NCI-H1694 (cell line): ENCODE results near the gene BCAS4.
A peak's percentile ranks its signal among the peaks of the same experiment; 100 is the strongest.
"Not testable (repeated sequence)": the region's sequence is repeated elsewhere in the genome, so short reads cannot be mapped to it uniquely, and the experiment has no call there.

Experiments used
- DNase-seq: peaks from one replicate; lab custom pipeline; 2025; lab: John Stamatoyannopoulos, UW

The BCAS4 gene, protein sequence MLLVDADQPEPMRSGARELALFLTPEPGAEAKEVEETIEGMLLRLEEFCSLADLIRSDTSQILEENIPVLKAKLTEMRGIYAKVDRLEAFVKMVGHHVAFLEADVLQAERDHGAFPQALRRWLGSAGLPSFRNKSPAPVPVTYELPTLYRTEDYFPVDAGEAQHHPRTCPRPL

DNA sequence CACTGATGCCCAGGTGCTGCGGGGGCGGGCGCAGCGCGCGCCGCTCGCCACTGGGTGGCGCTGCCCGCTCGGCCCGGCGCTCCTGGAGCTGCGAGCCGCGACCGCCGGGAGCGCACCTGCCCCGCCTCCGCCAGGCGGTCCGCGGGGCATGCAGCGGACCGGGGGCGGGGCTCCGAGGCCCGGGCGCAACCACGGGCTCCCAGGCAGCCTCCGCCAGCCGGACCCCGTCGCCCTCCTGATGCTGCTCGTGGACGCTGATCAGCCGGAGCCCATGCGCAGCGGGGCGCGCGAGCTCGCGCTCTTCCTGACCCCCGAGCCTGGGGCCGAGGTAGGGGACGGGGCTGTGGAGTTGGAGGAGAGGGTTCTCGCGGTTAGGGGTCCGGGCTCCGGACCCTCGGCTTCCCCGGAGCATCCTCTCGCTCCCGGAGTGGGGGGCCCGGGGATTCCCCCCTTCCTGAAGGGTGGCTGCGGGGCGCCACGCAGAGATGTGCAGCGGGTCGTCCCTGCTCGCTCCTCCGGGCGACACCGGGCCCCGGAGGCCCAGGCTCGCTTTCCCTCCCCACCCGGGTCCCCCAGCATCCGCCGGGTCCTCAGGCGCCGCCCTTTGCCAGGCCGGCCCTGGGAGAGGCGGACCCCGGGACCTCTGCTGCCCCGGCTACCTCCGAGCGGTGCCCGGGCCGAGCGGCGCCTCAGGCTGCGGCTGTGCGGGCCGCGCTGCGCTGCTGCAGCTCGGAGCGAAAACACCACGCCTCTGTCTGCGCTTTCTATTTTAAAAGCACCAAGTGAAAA is at the start of gene BCAS4:
Gene BCAS4, plus strand, starts transcription at position 216 of the 789 bp plus-strand sequence. Its CDS starts 23 bp downstream, at position 239.
- peak; percentile 10 for DNase-seq

DNA sequence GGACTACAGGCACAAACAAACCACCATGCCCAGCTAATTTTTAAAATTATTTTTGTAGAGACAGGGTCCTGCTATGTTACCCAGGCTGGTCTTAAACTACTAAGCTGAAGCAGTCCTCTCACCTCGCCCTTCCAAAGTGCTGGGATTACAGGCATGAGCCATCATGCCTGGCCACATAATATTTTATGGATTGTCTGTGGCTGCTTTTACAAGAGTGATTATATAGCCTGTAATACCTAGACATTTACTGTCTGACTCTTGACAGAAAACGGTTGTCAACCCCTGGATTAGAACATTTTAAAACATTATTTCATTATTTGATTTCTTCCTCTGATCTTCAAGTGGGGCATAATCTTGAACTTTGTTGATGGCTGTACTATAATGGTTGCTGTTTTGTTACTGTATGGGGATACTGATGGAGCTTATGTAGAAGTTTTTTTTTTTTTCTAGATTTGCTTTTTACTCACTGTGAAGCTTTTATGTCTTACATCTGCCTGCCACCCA is 49.2 kb upstream of the BCAS4 start:
- no peak for DNase-seq

DNA sequence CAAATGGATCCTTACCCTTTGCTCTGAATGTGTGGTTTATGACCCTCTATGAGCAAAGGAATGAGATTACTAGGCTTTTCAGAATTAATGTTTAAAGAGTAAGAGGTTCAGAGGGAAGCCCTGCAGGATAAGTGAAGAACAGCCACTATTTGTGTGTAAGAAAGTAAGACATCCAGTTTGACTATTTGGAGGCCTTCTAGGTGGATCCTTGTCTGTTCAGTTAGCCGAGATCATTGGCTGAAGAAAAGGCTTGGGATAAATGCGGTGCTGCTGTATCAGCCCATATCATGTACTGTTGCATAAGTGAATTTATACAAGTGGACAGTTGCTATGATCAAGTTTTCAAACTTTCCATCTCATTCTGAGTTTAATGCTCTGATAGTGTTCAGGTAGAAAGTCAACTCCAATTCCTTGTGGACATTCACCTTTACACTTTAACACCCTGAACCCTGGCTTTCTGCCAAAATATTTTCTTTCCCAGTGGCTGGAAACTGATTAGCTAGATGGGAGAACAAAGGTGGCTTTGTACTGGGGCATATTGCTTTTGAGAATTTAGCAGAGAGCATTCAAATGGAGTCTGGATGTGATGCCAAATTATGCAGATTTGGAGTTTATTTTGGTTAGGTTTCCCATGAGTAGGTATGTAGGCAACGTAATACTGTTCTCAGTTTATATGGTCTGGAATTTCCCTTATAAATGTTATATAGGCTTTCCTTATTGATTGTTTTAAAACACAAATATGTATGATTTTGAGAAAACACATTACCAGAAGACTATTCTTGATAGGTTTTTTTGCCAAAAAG is 48.5 kb upstream of the BCAS4 start:
- no peak for DNase-seq

DNA sequence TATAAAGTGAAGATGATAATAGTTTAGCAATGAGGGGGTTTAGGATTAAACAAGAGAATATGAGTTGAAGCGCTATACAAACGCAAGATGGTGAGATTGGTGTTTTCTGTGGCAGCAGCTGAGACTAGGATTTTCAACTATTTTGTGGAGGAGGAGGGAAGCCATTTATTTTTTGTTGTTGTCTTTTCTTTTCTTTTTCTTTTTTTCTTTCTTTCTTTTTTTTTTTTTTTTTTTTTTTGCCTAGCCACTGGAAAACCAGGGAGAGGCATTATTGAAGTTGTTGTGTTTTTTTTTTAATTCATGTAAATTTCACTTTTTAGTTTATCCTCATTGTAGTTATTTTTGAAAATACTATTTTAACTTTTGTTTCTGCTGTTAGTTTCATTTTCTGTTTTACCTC is 47.6 kb upstream of the BCAS4 start:
- no peak for DNase-seq

DNA sequence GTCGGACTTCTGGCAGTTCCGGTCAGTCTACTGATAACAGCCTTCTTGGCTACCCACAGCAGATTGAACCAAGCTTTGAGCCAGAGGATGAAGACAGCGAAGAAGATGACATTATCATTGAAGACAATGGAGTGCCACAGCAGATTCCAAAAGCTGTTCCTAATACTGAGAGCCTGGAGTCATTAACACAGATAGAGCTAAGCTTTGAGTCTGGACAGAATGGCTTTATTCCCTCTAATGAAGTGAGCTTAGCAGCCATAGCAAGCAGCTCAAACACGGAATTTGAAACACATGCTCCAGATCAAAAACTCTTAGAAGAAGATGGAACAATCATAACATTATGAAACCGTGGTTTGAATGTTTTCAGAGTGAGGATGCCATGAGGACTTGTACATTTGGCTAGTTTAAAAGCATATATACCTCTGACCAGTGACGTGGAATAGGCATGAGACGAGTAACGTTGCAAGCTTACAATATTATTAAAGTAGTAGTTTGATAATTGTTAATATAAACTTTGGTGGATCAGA is 44.7 kb upstream of the BCAS4 start:
- no peak for DNase-seq

DNA sequence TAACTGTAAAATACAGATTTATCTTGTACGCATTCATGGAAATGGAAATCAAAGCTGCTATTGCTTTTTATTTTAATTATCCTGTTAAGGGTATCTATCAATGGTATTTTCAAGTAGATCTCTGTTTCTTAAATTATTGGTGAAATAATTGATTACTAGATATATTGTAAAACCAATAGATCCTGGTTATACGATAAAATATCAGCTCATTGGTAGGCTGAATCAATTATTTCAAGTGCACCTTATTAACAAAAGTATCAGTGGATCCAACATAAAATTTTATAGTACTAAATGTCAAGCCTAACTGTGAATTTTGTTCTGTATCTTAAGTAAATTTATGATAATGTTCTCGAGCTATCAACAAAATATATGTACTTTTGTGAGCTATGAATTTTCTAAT is 41.7 kb upstream of the BCAS4 start:
- no peak for DNase-seq

DNA sequence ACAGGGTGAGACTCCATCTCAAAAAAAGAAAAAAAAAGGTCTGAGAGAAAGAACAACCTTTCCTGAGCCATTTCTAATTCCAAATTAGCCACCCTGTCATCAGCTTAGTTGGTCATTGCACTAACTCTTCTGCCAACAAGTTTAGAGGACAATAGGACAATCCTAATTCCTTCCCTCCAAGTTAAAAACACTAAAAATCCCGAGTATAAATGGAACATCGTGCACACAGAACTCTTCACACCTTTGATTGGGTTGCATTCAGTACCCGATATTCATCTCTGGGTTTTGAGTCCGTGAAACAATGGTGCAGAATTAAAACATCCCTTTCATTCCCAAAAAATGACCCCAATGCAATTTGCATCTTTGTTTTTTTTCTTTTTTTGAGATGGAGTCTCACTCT is 40.4 kb upstream of the BCAS4 start:
- no peak for DNase-seq

DNA sequence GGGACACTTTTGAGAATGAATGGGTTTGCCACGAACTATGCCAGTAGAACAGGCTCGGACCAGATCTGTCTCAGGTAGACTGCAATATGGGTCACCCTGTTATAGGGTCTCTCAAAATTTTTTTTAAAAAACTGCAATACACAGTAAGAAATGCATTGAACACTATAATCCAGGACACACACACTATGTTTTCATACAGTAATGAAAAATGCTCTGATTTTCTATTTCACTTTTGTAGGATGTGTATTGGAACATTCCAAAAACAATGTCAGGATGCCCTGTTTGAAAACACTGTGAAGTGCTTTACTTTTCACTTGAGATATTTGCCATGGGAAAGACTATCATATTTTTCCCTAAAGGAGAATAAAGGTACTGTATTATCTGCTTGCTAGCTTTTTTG is 38.4 kb upstream of the BCAS4 start:
- no peak for DNase-seq

DNA sequence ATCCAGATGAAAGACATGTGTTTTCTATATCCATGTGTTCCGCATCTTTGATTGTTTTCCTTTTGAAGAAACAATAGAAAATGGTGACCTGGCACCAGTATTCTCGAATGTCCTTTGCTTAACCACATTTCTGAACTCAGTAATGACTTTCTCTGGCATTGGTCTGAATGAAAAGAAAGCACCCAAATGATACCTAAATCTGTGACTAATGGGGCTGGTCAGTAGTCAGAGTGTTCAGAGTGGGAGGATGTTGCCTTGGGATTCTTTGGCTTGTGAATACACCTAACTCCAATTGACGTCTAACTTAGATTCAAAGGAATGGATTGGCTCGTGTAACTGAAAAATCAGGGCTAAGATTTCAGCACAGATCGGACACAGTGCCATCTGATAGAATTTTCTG is 36.4 kb upstream of the BCAS4 start:
- DNase-seq, result no peak

DNA sequence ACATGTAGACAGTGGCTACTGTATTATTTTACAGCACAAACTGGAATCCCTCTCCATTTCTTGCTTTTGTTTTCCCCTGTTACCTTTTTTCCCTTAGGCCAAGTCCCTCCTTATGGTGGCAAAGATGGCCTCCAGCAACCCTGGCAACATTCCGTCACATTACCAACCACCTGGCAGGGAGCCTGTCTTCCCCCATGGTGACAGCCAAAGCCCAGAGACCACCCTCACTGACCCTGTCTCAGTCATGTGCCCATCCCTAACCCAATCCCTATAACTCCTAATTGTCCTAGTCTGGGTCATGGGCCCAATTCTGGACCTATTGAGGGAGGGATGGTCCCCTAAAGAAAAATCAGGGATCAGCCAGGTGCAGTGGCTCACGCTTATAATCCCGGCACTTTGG is 35.9 kb upstream of the BCAS4 start:
- no peak for DNase-seq

DNA sequence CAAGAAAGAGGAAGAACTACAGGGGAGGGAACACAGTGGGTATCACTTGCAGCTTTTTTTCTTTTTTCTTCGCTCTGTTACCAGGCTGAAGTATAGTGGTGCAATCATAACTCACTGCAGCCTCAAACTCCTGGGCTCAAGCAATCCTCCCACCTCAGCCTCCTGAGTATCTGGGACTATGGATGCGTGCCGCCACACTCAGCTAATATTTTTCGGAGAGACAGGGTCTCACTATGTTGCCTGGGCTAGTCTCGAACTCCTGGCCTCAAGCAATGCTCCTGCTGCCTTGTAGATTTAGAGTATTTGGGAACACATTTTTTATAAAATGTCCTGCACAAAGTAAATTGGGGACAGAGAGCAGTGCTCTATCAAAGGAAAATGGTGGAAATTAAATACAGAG is 35.2 kb upstream of the BCAS4 start:
- DNase-seq, result no peak

DNA sequence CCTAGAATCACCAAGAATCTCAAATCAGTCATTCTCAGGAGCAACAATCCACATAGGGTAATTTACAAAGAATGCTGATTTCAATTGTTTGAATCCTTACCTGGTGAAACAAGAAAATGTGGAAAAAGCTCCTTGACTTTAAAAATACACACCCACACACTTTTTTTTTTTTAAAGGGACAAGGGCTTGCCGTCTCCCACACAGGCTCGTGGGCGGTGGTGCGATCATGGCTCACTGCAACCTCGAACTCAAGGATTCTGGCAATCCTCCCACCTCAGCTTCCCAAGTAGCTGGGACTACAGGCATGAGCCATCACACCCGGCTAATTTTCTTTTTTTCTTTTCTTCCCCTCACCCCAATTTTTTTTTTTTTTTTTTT is 32.8 kb upstream of the BCAS4 start:
- DNase-seq, result no peak

DNA sequence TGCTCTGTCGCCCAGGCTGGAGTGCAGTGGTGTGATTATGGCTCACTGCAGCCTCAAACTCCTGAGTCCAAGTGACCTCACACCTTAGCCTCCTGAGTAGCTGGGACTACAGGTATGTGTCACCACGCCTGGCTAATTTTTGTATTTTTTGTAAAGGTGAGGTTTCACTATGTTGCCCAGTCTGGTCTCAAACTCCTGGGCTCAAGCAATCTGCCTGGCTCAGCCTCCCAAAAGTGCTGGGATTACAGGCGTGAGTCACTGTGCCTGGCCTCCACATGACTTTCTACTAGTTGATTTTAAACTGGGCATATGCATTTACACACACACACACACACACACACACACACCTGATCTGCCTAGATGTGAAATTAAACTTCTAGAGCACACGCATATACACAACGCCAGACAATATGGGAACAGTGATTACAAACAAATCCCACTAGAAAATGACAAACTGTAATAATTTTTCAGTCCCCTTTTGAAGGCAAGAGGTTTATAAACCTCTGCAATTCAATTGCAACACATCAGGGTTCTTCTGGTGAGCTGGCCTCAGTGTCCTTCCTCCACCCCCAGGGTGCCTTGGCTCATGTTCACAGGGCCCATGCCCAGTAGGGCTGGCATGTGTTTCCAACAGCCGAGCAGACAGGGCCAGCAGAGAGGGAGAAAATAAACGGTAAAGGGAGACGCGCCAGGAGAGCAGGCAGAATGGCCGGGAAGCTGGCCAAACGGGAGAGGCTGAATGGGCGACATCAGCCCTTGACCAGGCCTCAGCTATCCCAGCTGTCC is 32.2 kb upstream of the BCAS4 start:
- no peak for DNase-seq

DNA sequence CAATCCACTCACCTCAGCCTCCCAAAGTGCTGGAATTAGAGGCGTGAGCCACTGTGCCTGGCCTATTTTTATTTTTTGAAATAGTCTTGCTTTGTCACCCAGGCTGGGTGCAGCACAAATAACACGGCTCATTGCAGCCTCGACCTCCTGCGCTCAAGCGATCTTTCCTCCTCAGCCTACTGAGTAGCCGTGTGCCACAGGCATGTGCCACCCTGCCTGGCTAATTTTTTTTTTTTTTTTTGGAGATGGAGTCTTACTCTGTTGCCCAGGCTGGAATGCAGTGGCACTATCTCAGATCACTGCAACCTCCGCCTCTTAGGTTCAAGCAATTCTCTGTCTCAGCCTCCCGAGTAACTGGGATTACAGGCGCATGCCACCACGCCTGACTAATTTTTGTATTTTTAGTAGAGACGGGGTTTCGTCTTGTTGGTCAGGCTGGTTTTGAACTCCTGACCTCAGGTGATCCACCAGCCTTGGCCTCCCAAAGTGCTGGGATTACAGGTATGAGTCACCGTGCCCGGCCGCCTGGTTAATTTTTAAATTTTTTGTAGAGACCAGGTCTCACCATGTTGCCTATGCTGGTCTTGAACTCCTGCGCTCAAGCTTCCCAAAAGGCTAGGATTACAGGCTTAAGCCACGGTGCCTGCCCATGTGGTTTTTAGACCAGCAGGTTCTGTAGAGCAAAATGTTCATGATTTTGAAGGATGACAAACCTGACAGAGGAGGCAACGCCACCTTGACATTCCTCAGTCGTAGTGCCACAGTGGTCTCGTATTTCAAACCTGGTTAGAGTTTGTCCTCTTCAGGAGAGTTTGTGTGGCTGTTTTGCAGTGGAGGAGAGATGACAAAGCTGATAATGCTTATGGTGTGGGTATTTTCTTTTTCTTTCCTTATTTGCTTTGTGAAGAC is 31.1 kb upstream of the BCAS4 start:
- not testable (repeated sequence) for DNase-seq

DNA sequence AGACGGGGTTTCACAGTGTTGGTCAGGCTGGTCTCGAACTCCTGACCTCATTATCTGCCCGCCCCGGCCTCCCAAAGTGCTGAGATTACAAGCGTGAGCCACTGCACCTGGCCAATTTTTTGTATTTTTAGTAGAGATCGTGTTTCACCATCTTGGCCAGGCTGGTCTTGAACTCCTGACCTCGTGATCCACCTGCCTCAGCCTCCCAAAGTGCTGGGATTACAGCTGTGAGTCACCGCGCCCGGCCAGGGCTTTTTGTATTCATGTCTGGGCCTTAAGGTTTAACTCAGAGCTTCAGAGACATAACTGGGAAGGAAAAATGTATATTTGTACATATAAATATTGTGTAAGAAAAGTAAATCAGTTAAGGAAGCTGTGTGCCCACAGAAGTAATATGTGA is 29.6 kb upstream of the BCAS4 start:
- not testable (repeated sequence) for DNase-seq

DNA sequence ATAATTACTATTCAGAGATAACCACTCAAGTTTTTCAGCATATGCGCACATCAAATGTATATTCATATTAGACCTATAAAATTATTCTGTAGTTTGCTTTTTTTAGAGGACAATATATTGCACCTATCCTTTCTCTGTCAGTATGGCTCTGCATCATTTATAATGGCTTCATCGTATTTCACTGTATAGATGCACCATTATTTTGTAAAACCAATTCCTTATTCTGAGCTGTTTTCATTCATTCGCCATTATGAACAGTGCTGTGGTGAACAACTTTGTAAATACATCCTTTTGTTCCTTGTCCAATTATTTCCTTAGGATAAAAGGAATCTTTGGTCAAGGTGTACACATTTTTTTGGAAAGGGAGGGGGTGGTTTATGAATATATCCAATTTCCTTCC is 29.2 kb upstream of the BCAS4 start:
- DNase-seq, result no peak

DNA sequence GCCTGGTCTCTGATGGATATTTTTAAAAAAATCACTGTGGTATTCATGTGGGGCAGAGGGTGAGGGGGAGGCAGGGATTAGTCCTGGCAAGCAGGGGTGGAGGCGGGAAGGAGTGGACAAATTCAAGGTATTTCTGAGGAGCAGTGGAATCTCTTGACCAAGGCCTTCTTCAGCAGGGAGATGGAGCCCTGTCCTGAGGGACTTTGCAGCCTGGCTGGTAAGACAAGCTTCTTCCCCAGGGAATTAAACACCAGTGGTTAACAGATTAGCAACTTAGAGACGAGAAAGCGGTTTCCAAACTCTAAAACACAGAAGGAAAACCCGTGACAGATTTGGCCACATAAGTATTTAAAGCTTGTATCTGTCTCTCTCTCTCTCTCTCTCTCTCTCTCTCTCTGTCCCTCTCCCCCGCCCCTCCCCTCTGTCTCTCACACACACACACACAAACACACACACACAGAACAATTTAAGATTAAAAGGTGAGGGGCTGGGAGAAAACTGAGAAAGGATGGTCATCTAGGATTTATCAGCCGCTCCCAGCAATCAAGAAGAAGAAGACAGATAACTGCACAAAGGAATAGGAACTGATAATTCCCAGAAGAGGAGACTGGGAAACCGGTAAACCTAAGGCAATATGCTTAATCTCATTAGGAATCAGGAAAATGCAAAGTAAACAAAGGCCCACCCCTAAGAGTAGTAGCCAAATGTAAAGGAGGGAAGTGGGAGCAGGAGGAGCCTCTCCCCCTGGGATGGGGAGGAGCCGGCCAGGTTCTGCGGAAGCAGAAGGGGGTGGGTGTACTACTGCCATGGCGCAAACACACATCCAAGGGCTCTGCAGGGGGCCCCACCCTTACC is 27.7 kb upstream of the BCAS4 start:
- not testable (repeated sequence) for DNase-seq

DNA sequence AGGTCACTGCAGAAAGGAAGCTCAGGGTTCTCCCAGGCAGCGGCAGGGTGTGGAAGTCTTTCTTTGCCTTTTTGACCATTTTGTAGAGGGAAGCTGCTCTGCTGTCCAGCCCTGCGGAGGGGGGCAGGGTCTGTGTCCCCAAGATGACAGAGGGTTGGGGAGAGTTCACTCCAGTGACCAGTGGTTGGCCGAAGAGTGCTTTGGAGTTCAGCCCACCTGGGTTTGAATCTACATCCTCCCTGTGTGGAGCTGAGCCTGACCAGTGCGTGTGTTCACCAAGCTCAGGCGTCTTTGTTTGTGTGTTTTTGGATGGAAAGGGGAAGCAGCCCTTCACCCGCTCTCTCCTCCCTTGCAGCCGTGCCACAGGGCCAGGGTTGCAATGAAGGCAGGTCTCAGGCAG is 25.9 kb upstream of the BCAS4 start:
- DNase-seq, result not testable (repeated sequence)

DNA sequence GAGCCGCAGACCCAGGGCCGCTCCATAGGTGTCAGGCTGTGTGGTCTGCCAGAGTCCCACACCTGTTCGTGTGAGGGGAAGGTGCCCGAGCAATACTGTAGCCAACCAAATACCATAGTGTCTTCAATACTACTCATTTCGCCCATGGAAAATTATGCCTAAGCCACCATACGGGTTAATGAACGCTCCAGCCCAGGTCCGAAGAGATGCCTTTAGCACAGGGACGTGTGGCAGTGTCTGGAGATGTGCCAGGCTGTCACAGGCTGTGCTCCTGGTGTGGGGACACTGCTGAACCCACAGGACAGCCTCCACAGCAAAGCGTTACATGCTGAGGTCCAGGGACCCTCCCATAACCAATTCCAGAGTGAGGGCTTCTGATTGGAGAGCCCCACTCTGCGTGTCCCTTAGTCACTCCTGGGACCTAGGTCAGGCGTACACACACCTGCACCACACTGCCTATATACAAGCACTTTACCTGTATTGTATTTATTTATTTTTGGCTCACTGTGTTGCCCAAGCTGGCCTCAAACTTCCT is 25.2 kb upstream of the BCAS4 start:
- not testable (repeated sequence) for DNase-seq
